GM12878 (cell line): ENCODE results near the gene RHPN2.

Source experiments
- CBX5 ChIP-seq: sonication (generic); IDR thresholded peaks from 2 replicates; pipeline ENCODE4 v1.6.1; 2016; ENCODE audit warnings: low read depth, moderate library complexity, mild to moderate bottlenecking, inconsistent platforms
- CHD2 ChIP-seq: IDR thresholded peaks from 2 replicates; pipeline ENCODE4 v1.6.1; 2011; ENCODE audit warnings: low read depth, low read length, improper control_type of control experiment, borderline replicate concordance
- EGR1 ChIP-seq, 2 experiments: IDR thresholded peaks; 1 replicate in 1 of 2; 2 replicates in 1 of 2; pipeline ENCODE4 v1.6.1; 2011 to 2012; ENCODE audit warnings: low read depth in 2 of 2, low read length in 2 of 2, borderline replicate concordance in 1 of 2, mild to moderate bottlenecking in 1 of 2, moderate library complexity in 1 of 2
- EZH2 ChIP-seq: IDR thresholded peaks from 2 replicates; pipeline ENCODE4 v1.6.1; 2012; ENCODE audit warnings: low read depth, mild to moderate bottlenecking, control low read depth, inconsistent platforms, low read length, borderline replicate concordance; ENCODE audit not compliant: control insufficient read depth
- HDGF ChIP-seq: fragments of 450-650 bp; IDR thresholded peaks from 2 replicates; pipeline ENCODE4 v1.6.1; 2016; ENCODE audit warnings: antibody characterized with exemption
- MYC ChIP-seq: IDR thresholded peaks from 2 replicates; pipeline ENCODE4 v1.6.1; 2011; ENCODE audit warnings: mild to moderate bottlenecking, low read length, moderate library complexity, inconsistent platforms; ENCODE audit not compliant: insufficient read depth, insufficient replicate concordance, insufficient read length, severe bottlenecking
- NBN ChIP-seq: fragments of 450-650 bp; IDR thresholded peaks from 2 replicates; pipeline ENCODE4 v1.6.1; 2016
- POLR2A ChIP-seq: IDR thresholded peaks from 2 replicates; pipeline ENCODE4 v1.6.1; 2011; ENCODE audit warnings: low read depth, mild to moderate bottlenecking, low read length
- SREBF2 ChIP-seq: IDR thresholded peaks from 2 replicates; pipeline ENCODE4 v1.6.1; 2012; ENCODE audit warnings: mild to moderate bottlenecking, low read length
- SRF ChIP-seq, 2 experiments: IDR thresholded peaks; 2 replicates each; pipeline ENCODE4 v1.6.1; 2011; ENCODE audit warnings: low read depth in 2 of 2, low read length in 2 of 2, mild to moderate bottlenecking in 1 of 2, moderate library complexity in 1 of 2
- TCF7 ChIP-seq: IDR thresholded peaks from 2 replicates; pipeline ENCODE4 v1.6.1; 2014; ENCODE audit warnings: antibody characterized with exemption, borderline replicate concordance
- TF ChIP-seq, protein P1 (sequence below), 3 experiments: IDR thresholded peaks in 2 of 3; conservative IDR thresholded peaks in 1 of 3; 2 replicates each; pipeline ENCODE4 v1.5.1; 2011; ENCODE audit warnings: low read depth in 3 of 3, low read length in 3 of 3, mild to moderate bottlenecking in 3 of 3, control low read depth in 2 of 3, moderate library complexity in 2 of 3, inconsistent platforms in 1 of 3, mixed read lengths in 1 of 3; ENCODE audit not compliant: control insufficient read depth in 2 of 3, insufficient read depth in 1 of 3; ENCODE audit errors: extremely low read depth in 1 of 3
- TF ChIP-seq, protein P2 (sequence below): IDR thresholded peaks from 2 replicates; pipeline ENCODE4 v1.6.1; 2012; ENCODE audit warnings: low read depth, low read length, improper control_type of control experiment

DNA sequence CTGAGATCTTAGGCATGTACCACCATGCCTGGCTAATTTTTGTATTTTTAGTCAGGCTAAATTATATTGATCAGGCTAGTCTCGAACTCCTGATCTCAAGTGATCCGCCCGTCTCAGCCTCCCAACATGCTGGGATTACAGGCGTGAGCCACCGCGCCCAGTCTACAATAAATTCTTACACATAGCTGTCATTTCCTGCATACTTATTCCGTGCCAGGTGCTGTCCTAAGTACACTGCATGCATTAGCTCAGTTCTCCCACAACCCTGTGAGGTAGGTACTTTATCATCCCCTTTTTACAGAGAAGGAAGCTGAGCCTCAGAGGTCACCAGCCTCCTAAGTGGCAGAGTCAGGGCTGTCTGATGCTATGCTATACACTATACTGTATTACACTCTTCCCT lies 7.2 kb upstream of the RHPN2 start:
- no peak for TF ChIP-seq EGR1 (IDR thresholded peaks at IDR 0.05; ENCODE audit: borderline replicate concordance in 1 of 2, low read depth in 2 of 2, low read length in 2 of 2)
- TF ChIP-seq SREBF2, result no peak
- TF ChIP-seq, protein P1, sequence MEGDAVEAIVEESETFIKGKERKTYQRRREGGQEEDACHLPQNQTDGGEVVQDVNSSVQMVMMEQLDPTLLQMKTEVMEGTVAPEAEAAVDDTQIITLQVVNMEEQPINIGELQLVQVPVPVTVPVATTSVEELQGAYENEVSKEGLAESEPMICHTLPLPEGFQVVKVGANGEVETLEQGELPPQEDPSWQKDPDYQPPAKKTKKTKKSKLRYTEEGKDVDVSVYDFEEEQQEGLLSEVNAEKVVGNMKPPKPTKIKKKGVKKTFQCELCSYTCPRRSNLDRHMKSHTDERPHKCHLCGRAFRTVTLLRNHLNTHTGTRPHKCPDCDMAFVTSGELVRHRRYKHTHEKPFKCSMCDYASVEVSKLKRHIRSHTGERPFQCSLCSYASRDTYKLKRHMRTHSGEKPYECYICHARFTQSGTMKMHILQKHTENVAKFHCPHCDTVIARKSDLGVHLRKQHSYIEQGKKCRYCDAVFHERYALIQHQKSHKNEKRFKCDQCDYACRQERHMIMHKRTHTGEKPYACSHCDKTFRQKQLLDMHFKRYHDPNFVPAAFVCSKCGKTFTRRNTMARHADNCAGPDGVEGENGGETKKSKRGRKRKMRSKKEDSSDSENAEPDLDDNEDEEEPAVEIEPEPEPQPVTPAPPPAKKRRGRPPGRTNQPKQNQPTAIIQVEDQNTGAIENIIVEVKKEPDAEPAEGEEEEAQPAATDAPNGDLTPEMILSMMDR (IDR thresholded peaks at IDR 0.05 in 2 of 3, conservative IDR thresholded peaks at IDR 0.05 in 1 of 3; ENCODE audit: control insufficient read depth in 2 of 3, extremely low read depth in 1 of 3, insufficient read depth in 1 of 3, low read depth in 3 of 3, low read length in 3 of 3), result no peak
- TF ChIP-seq, protein P2, sequence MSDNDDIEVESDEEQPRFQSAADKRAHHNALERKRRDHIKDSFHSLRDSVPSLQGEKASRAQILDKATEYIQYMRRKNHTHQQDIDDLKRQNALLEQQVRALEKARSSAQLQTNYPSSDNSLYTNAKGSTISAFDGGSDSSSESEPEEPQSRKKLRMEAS, result no peak
- no peak for TF ChIP-seq TCF7
- no peak for TF ChIP-seq CHD2
- TF ChIP-seq CBX5, result no peak
- TF ChIP-seq HDGF, result no peak
- no peak for TF ChIP-seq NBN
- no peak for TF ChIP-seq SRF (IDR thresholded peaks at IDR 0.05; ENCODE audit: low read depth in 2 of 2, low read length in 2 of 2)
- no peak for TF ChIP-seq POLR2A
- TF ChIP-seq MYC, result no peak
- no peak for TF ChIP-seq EZH2
